Coronary artery (tissue), 2 donors: Measurements from ENCODE around the gene NUP93.

Source experiments
- DNase-seq: peaks from one replicate; pipeline ENCODE4 v3.0.0-alpha.2; 2017; ENCODE audit warnings: low spot score
- H3K27ac ChIP-seq, 2 donors: fragments of 200-600 bp; sonication (generic); one replicate each; pipeline ENCODE4 v1.5.1; 2016 to 2019
- H3K4me3 ChIP-seq: fragments of 200-600 bp; sonication (generic); 2 replicates; pipeline ENCODE4 v1.5.1; 2016; ENCODE audit warnings: mild to moderate bottlenecking, moderate library complexity
- CTCF ChIP-seq: fragments of 200-600 bp; sonication (generic); IDR thresholded peaks from one replicate; pipeline ENCODE4 v1.5.1; 2019; ENCODE audit warnings: antibody characterized with exemption

Gene NUP93

GRCh38 chr16:56859636-56860035 is 129.7 kb downstream of the NUP93 start:
- DNase-seq, result no peak
- Histone ChIP-seq H3K27ac (no peak overlapping the region), H3K4me3 (no peak overlapping the region)
- no peak for TF ChIP-seq CTCF

- no peak for TF ChIP-seq CTCF
- DNase-seq, result no peak
- H3K4me3 ChIP-seq, result no peak overlapping the region
- H3K27ac ChIP-seq, result no peak overlapping the region
Observed at GRCh38 chr16:56860226-56861020, 130.5 kb downstream of the NUP93 start.

- DNase-seq, result no peak
- H3K4me3 ChIP-seq, result no peak overlapping the region
- no peak for TF ChIP-seq CTCF
- no peak overlapping the region for H3K27ac ChIP-seq
Observed at GRCh38 chr16:56861092-56861610, 131.2 kb downstream of the NUP93 start.

DNA sequence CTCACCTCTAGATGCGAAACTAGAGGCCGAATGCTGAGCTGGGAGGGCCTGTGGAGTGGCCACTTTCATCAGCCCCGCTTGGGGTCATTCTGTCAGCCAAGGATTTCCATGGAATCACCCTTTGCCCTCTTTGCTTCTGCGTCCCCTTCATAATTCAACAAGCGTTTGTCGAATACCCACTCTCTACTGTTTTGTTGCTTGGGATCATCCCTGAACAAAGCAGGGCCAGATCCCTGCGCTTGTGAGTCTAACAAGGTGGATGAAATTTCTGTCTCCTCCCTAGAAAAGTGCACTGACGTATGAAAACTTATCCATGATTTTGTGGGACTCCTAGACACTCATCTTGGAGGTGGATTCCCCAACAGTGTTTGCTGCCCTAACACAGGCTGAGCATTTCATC is 131.8 kb downstream of the NUP93 start:
- no peak overlapping the region for H3K4me3 ChIP-seq
- TF ChIP-seq CTCF, result no peak
- no peak overlapping the region for H3K27ac ChIP-seq
- no peak for DNase-seq

DNA sequence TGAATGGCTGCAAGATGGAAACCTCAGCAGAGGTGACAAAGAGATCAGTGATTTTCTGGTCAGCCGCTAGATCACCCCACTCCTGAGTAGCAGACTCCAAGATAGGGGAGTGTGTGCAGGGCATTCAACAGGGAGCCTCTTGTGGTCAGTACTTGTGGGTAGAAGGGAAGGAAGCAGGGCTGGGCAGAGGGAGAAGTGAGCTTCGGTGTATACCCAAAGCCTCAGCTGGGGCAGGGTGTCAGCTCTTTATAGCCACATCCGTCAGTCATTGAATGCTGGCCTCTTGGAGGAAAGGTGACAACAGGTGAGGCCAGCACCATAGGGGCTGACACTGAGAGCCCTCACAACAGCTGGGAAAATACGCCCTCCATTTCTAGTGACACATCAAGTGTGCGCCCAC is 132.8 kb downstream of the NUP93 start:
- no peak for DNase-seq
- no peak overlapping the region for H3K4me3 ChIP-seq
- TF ChIP-seq CTCF, result no peak
- no peak overlapping the region for H3K27ac ChIP-seq

- Histone ChIP-seq H3K27ac (no peak within 1 kb of the TSS), H3K4me3 (no peak within 1 kb of the TSS)
- no peak for TF ChIP-seq CTCF
- DNase-seq, result no peak
Observed at GRCh38 chr16:56864960-56865359, 135.0 kb downstream of the NUP93 start, which contains the start of gene SLC12A3. TSS of gene SLC12A3 (plus strand) at chr16:56865207. CDS start at chr16:56865236, 29 bp downstream.
